WTC11 (cell line): ENCODE measurements around the gene GPX6. TPM values are rescaled to one million over a fixed set of nuclear protein-coding genes. Genes with fewer than 3 reads are reported as not detected.

Experiments used
- ATAC-seq: fragments of 200-7000 bp; cut with Tn5 transposase; 2 replicates; pipeline ENCODE4 v1.10.0; 2021; ENCODE audit warnings: mild to moderate bottlenecking, moderate library complexity
- CTCF ChIA-PET: fragments of 300-600 bp; sonication (Branson Sonifier 250); formaldehyde crosslinking; loops from one replicate; lab custom pipeline; 2021; ENCODE audit warnings: antibody characterized with exemption; lab: Charles Lee
- POLR2A ChIA-PET: fragments of 350-600 bp; sonication (Branson Sonifier 250); formaldehyde crosslinking; loops from one replicate; lab custom pipeline; 2021; ENCODE audit warnings: antibody characterized with exemption; lab: Charles Lee
- DNase-seq: peaks from one replicate; pipeline ENCODE4 v3.0.0; 2021; ENCODE audit warnings: low spot score
- H3K27ac Mint-ChIP-seq: 2 replicates; pipeline ENCODE4 v1.8.0; 2021; ENCODE audit warnings: mixed read lengths
- H3K27me3 Mint-ChIP-seq: 2 replicates; pipeline ENCODE4 v1.8.0; 2021; ENCODE audit warnings: low read depth, mild to moderate bottlenecking, moderate library complexity, mixed read lengths
- H3K36me3 Mint-ChIP-seq: 2 replicates; pipeline ENCODE4 v1.8.0; 2021; ENCODE audit warnings: mixed read lengths
- H3K4me1 Mint-ChIP-seq: 2 replicates; pipeline ENCODE4 v1.8.0; 2022; ENCODE audit warnings: mixed read lengths
- H3K4me3 Mint-ChIP-seq: 2 replicates; pipeline ENCODE4 v1.8.0; 2021; ENCODE audit warnings: mild to moderate bottlenecking, moderate library complexity, mixed read lengths
- H3K9me3 Mint-ChIP-seq: 2 replicates; pipeline ENCODE4 v1.8.0; 2021; ENCODE audit warnings: mixed read lengths
- ATF1 ChIP-seq: sonication (generic); formaldehyde crosslinking; IDR thresholded peaks from 2 replicates; pipeline ENCODE4 v1.8.1; 2023; ENCODE audit warnings: mild to moderate bottlenecking, moderate library complexity, missing genetic modification reagents
- FOXJ3 ChIP-seq: sonication (generic); formaldehyde crosslinking; IDR thresholded peaks from 2 replicates; pipeline ENCODE4 v1.9.0; 2021; ENCODE audit warnings: missing genetic modification reagents, mild to moderate bottlenecking, borderline replicate concordance
- MXD4 ChIP-seq: fragments of 250-450 bp; sonication (Bioruptor Pico); IDR thresholded peaks from 2 replicates; pipeline ENCODE4 v1.8.0; 2021; ENCODE audit warnings: mild to moderate bottlenecking, moderate library complexity, borderline replicate concordance
- OVOL2 ChIP-seq: fragments of 250-450 bp; sonication (Bioruptor Pico); IDR thresholded peaks from 2 replicates; pipeline ENCODE4 v1.9.0; 2021; ENCODE audit warnings: mild to moderate bottlenecking, borderline replicate concordance
- PRRX2 ChIP-seq: fragments of 250-450 bp; sonication (Bioruptor Pico); IDR thresholded peaks from 2 replicates; pipeline ENCODE4 v1.8.0; 2021; ENCODE audit warnings: mild to moderate bottlenecking
- RELA ChIP-seq: sonication (generic); formaldehyde crosslinking; IDR thresholded peaks from 2 replicates; pipeline ENCODE4 v1.8.1; 2022; ENCODE audit warnings: missing genetic modification reagents, mild to moderate bottlenecking, borderline replicate concordance
- TEAD4 ChIP-seq: sonication (generic); formaldehyde crosslinking; IDR thresholded peaks from 2 replicates; pipeline ENCODE4 v1.8.0; 2022; ENCODE audit warnings: mild to moderate bottlenecking, missing genetic modification reagents
- ZNF138 ChIP-seq: sonication (generic); formaldehyde crosslinking; conservative IDR thresholded peaks from 2 replicates; pipeline ENCODE4 v1.8.1; 2022; ENCODE audit warnings: mild to moderate bottlenecking, moderate library complexity, missing genetic modification reagents
- ZNF219 ChIP-seq: sonication (generic); formaldehyde crosslinking; IDR thresholded peaks from 2 replicates; pipeline ENCODE4 v1.8.0; 2023; ENCODE audit warnings: missing genetic modification reagents, mild to moderate bottlenecking, borderline replicate concordance
- ZNF232 ChIP-seq: sonication (generic); formaldehyde crosslinking; IDR thresholded peaks from 2 replicates; pipeline ENCODE4 v1.8.0; 2022; ENCODE audit warnings: mild to moderate bottlenecking, missing genetic modification reagents
- ZNF263 ChIP-seq: sonication (generic); formaldehyde crosslinking; IDR thresholded peaks from 2 replicates; pipeline ENCODE4 v1.8.1; 2022; ENCODE audit warnings: low read depth, mild to moderate bottlenecking, moderate library complexity, missing genetic modification reagents
- ZNF671 ChIP-seq: fragments of 250-450 bp; sonication (Bioruptor Pico); IDR thresholded peaks from 2 replicates; pipeline ENCODE4 v1.8.0; 2021; ENCODE audit warnings: mild to moderate bottlenecking
- total RNA-seq: library from RNA; stranded (reverse); gene quantifications from 3 replicates; pipeline ENCODE4 v1.2.3, GENCODE V29; 2021
- TF ChIP-seq, protein P1 (sequence below): fragments of 250-450 bp; sonication (Bioruptor Pico); IDR thresholded peaks from 2 replicates; pipeline ENCODE4 v1.8.0; 2021; ENCODE audit warnings: mild to moderate bottlenecking
- TF ChIP-seq, protein P2 (sequence below): sonication (generic); formaldehyde crosslinking; IDR thresholded peaks from 2 replicates; pipeline ENCODE4 v1.8.1; 2023; ENCODE audit warnings: mild to moderate bottlenecking, moderate library complexity, missing genetic modification reagents
- TF ChIP-seq, protein P3 (sequence below): sonication (generic); formaldehyde crosslinking; conservative IDR thresholded peaks from 2 replicates; pipeline ENCODE4 v1.8.1; 2022; ENCODE audit warnings: mild to moderate bottlenecking, missing genetic modification reagents
- TF ChIP-seq, protein P4 (sequence below): sonication (generic); formaldehyde crosslinking; IDR thresholded peaks from 2 replicates; pipeline ENCODE4 v1.8.0; 2022; ENCODE audit warnings: missing genetic modification reagents
- TF ChIP-seq, protein P5 (sequence below): sonication (generic); formaldehyde crosslinking; IDR thresholded peaks from 2 replicates; pipeline ENCODE4 v1.8.1; 2022; ENCODE audit warnings: mild to moderate bottlenecking, moderate library complexity, missing genetic modification reagents
- TF ChIP-seq, protein P6 (sequence below): sonication (generic); formaldehyde crosslinking; conservative IDR thresholded peaks from 2 replicates; pipeline ENCODE4 v1.8.1; 2023; ENCODE audit warnings: mild to moderate bottlenecking, low read depth, missing genetic modification reagents, moderate library complexity

The GPX6 gene
- total RNA-seq, 1 experiment from 2014 or later: not detected

DNA sequence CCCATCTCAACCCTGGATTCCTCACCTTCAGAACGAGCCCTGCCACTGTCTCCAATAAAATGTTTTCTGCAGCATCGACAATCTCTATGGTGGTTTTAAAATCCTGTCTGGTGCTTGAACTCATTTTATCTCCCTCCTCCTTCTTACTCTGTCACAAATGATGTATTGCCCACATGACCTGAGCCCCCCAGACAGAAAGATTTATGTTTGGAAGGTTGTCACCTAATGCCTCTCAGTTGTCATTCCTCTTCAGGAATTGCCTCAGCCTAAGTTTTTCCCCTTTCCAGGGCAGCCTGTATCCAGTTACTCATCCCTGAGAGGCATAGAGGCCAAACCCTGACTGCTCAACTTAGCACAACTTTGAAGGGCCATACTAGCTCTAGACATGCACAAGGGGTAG lies 19.3 kb upstream of the GPX6 start:
- no peak overlapping the region for H3K4me3 Mint-ChIP-seq
- DNase-seq (no peak), ATAC-seq (no peak)
- no peaks in the 10 kb centered on the region for H3K36me3 Mint-ChIP-seq
- H3K9me3 Mint-ChIP-seq: no peaks in the 10 kb centered on the region
- peaks cover 35% of the 10 kb centered on the region for H3K4me1 Mint-ChIP-seq
- ChIA-PET CTCF (no interaction called here), POLR2A (no interaction called here)
- H3K27me3 Mint-ChIP-seq: no peaks in the 10 kb centered on the region; the same call in 1 of the 2 replicates
- TF ChIP-seq ZNF138 (CRISPR knock-in tag) (no peak), RELA (no peak), ZNF219 (CRISPR knock-in tag) (no peak), ZNF671 (CRISPR knock-in tag) (no peak), OVOL2 (CRISPR knock-in tag) (no peak), MXD4 (CRISPR knock-in tag) (no peak), ZNF263 (CRISPR knock-in tag) (no peak), FOXJ3 (CRISPR knock-in tag) (no peak), ATF1 (CRISPR knock-in tag) (no peak), PRRX2 (CRISPR knock-in tag) (no peak), TEAD4 (CRISPR knock-in tag) (no peak), ZNF232 (CRISPR knock-in tag) (no peak)
- TF ChIP-seq, protein P1, sequence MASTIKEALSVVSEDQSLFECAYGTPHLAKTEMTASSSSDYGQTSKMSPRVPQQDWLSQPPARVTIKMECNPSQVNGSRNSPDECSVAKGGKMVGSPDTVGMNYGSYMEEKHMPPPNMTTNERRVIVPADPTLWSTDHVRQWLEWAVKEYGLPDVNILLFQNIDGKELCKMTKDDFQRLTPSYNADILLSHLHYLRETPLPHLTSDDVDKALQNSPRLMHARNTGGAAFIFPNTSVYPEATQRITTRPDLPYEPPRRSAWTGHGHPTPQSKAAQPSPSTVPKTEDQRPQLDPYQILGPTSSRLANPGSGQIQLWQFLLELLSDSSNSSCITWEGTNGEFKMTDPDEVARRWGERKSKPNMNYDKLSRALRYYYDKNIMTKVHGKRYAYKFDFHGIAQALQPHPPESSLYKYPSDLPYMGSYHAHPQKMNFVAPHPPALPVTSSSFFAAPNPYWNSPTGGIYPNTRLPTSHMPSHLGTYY (CRISPR knock-in tag): no peak
- TF ChIP-seq, protein P2, sequence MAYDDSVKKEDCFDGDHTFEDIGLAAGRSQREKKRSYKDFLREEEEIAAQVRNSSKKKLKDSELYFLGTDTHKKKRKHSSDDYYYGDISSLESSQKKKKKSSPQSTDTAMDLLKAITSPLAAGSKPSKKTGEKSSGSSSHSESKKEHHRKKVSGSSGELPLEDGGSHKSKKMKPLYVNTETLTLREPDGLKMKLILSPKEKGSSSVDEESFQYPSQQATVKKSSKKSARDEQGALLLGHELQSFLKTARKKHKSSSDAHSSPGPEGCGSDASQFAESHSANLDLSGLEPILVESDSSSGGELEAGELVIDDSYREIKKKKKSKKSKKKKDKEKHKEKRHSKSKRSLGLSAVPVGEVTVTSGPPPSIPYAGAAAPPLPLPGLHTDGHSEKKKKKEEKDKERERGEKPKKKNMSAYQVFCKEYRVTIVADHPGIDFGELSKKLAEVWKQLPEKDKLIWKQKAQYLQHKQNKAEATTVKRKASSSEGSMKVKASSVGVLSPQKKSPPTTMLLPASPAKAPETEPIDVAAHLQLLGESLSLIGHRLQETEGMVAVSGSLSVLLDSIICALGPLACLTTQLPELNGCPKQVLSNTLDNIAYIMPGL: no peak
- TF ChIP-seq, protein P3, sequence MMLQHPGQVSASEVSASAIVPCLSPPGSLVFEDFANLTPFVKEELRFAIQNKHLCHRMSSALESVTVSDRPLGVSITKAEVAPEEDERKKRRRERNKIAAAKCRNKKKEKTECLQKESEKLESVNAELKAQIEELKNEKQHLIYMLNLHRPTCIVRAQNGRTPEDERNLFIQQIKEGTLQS (CRISPR knock-in tag): no peak
- TF ChIP-seq, protein P4, sequence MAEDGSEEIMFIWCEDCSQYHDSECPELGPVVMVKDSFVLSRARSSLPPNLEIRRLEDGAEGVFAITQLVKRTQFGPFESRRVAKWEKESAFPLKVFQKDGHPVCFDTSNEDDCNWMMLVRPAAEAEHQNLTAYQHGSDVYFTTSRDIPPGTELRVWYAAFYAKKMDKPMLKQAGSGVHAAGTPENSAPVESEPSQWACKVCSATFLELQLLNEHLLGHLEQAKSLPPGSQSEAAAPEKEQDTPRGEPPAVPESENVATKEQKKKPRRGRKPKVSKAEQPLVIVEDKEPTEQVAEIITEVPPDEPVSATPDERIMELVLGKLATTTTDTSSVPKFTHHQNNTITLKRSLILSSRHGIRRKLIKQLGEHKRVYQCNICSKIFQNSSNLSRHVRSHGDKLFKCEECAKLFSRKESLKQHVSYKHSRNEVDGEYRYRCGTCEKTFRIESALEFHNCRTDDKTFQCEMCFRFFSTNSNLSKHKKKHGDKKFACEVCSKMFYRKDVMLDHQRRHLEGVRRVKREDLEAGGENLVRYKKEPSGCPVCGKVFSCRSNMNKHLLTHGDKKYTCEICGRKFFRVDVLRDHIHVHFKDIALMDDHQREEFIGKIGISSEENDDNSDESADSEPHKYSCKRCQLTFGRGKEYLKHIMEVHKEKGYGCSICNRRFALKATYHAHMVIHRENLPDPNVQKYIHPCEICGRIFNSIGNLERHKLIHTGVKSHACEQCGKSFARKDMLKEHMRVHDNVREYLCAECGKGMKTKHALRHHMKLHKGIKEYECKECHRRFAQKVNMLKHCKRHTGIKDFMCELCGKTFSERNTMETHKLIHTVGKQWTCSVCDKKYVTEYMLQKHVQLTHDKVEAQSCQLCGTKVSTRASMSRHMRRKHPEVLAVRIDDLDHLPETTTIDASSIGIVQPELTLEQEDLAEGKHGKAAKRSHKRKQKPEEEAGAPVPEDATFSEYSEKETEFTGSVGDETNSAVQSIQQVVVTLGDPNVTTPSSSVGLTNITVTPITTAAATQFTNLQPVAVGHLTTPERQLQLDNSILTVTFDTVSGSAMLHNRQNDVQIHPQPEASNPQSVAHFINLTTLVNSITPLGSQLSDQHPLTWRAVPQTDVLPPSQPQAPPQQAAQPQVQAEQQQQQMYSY: no peak
- TF ChIP-seq, protein P5, sequence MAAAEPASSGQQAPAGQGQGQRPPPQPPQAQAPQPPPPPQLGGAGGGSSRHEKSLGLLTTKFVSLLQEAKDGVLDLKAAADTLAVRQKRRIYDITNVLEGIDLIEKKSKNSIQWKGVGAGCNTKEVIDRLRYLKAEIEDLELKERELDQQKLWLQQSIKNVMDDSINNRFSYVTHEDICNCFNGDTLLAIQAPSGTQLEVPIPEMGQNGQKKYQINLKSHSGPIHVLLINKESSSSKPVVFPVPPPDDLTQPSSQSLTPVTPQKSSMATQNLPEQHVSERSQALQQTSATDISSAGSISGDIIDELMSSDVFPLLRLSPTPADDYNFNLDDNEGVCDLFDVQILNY (CRISPR knock-in tag): no peak
- TF ChIP-seq, protein P6, sequence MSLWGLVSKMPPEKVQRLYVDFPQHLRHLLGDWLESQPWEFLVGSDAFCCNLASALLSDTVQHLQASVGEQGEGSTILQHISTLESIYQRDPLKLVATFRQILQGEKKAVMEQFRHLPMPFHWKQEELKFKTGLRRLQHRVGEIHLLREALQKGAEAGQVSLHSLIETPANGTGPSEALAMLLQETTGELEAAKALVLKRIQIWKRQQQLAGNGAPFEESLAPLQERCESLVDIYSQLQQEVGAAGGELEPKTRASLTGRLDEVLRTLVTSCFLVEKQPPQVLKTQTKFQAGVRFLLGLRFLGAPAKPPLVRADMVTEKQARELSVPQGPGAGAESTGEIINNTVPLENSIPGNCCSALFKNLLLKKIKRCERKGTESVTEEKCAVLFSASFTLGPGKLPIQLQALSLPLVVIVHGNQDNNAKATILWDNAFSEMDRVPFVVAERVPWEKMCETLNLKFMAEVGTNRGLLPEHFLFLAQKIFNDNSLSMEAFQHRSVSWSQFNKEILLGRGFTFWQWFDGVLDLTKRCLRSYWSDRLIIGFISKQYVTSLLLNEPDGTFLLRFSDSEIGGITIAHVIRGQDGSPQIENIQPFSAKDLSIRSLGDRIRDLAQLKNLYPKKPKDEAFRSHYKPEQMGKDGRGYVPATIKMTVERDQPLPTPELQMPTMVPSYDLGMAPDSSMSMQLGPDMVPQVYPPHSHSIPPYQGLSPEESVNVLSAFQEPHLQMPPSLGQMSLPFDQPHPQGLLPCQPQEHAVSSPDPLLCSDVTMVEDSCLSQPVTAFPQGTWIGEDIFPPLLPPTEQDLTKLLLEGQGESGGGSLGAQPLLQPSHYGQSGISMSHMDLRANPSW: no peak
- TF ChIP-seq, all 79 proteins: peak for 0
- H3K27ac Mint-ChIP-seq: no peak overlapping the region
